Breast epithelium (tissue), 3 donors: Measurements from ENCODE around the gene WWOX.

ENCODE experiments used
- POLR2AphosphoS5 ChIP-seq, 3 donors: sonication (generic); formaldehyde crosslinking; IDR thresholded peaks; one replicate each; pipeline ENCODE4 v1.6.1; 2017; ENCODE audit warnings: antibody characterized with exemption in 3 of 3
- TF ChIP-seq, protein P1 (sequence below), 3 donors: fragments of 450-650 bp; IDR thresholded peaks; one replicate each; pipeline ENCODE4 v1.5.1; 2016 to 2017; ENCODE audit warnings: antibody characterized with exemption in 3 of 3, mild to moderate bottlenecking in 3 of 3, moderate library complexity in 3 of 3

DNA sequence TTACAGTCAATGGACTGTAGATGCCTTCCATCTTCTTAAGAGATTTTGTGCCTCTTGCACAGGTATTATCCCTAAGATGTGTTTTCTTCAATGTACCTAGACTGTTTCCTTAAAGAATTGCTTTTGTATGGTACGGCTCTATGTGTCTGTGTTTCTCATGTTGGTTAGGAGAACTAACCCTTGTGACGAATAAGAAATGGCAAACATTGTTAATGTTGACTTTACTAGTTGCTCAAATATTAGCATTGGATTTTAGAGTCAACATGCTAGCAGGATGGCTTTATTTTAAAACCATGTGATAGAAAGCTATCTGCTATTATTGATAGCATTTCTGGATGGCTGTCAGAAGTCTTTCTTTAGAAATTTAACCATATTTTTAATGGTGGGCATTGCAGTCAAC is 34.5 kb downstream of the WWOX start:
- TF ChIP-seq, protein P1, sequence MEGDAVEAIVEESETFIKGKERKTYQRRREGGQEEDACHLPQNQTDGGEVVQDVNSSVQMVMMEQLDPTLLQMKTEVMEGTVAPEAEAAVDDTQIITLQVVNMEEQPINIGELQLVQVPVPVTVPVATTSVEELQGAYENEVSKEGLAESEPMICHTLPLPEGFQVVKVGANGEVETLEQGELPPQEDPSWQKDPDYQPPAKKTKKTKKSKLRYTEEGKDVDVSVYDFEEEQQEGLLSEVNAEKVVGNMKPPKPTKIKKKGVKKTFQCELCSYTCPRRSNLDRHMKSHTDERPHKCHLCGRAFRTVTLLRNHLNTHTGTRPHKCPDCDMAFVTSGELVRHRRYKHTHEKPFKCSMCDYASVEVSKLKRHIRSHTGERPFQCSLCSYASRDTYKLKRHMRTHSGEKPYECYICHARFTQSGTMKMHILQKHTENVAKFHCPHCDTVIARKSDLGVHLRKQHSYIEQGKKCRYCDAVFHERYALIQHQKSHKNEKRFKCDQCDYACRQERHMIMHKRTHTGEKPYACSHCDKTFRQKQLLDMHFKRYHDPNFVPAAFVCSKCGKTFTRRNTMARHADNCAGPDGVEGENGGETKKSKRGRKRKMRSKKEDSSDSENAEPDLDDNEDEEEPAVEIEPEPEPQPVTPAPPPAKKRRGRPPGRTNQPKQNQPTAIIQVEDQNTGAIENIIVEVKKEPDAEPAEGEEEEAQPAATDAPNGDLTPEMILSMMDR (IDR thresholded peaks at IDR 0.05), result no peak
- TF ChIP-seq POLR2AphosphoS5 (IDR thresholded peaks at IDR 0.05), result no peak
